Fibroblast of lung (primary cell): ENCODE data around the gene ITPKB.

Experiments
- CTCF ChIP-seq, 2 donors: IDR thresholded peaks in 1 of 2; conservative IDR thresholded peaks in 1 of 2; 1 replicate in 1 of 2; 2 replicates in 1 of 2; pipeline ENCODE4 v1.5.1; 2011 to 2012; ENCODE audit warnings: low read length in 2 of 2, control low read depth in 1 of 2, inconsistent platforms in 1 of 2, low read depth in 1 of 2, mild to moderate bottlenecking in 1 of 2
- EZH2 ChIP-seq: IDR thresholded peaks from 2 replicates; pipeline ENCODE4 v1.5.1; 2012; ENCODE audit warnings: low read length, control low read depth, mild to moderate bottlenecking; ENCODE audit errors: missing control alignments

- TF ChIP-seq CTCF (conservative IDR thresholded peaks at IDR 0.05 in 1 of 2, IDR thresholded peaks at IDR 0.05 in 1 of 2; ENCODE audit: low read depth in 1 of 2, low read length in 2 of 2), result no peak
- no peak for TF ChIP-seq EZH2
Measured at GRCh38 chr1:226631229-226632000, 107.7 kb downstream of the ITPKB start.
